BLaER1 (cell line): ENCODE results near the gene NAV3.

Experiments used
- H3K27ac ChIP-seq: shearing (Covaris generic); formaldehyde crosslinking; 2 replicates; pipeline ENCODE4 v1.8.1; 2022
- H3K27me3 ChIP-seq: shearing (Covaris generic); formaldehyde crosslinking; 2 replicates; pipeline ENCODE4 v1.8.1; 2022
- H3K36me3 ChIP-seq: shearing (Covaris generic); formaldehyde crosslinking; 2 replicates; pipeline ENCODE4 v1.8.1; 2022
- H3K4me1 ChIP-seq: shearing (Covaris generic); formaldehyde crosslinking; 2 replicates; pipeline ENCODE4 v1.8.1; 2022
- H3K4me2 ChIP-seq: shearing (Covaris generic); formaldehyde crosslinking; 2 replicates; pipeline ENCODE4 v1.8.1; 2022
- H3K4me3 ChIP-seq: shearing (Covaris generic); formaldehyde crosslinking; 2 replicates; pipeline ENCODE4 v1.8.1; 2022
- H3K9ac ChIP-seq: shearing (Covaris generic); formaldehyde crosslinking; 2 replicates; pipeline ENCODE4 v1.8.1; 2022
- H3K9me3 ChIP-seq: shearing (Covaris generic); formaldehyde crosslinking; 2 replicates; pipeline ENCODE4 v1.8.1; 2022
- H4K20me1 ChIP-seq: shearing (Covaris generic); formaldehyde crosslinking; 2 replicates; pipeline ENCODE4 v1.8.1; 2022
- Cebpa-rat ChIP-seq: shearing (Covaris generic); IDR thresholded peaks from 2 replicates; pipeline ENCODE4 v1.8.1; 2022

The NAV3 gene

DNA sequence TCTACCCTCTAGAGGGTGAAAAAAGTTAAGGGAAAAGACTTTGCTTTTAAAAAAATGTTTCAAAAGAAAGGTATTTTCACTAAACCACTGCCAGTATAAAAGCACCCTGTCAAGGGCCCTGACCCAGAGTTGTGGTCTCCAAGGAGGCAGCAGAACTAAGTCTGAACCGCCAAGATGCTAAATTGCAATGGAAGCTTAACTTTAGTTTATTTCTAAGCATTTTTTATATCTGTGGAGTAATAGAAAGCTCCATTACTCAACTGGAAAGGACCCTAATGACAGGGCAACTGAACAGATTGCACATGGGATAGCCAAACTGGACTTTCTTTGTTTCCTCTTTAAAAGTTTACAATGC lies 379.8 kb downstream of the NAV3 start:
- Histone ChIP-seq H3K4me3 (no peak overlapping the region), H3K9ac (no peak overlapping the region), H3K36me3 (no peaks in the 10 kb centered on the region), H3K27me3 (no peaks in the 10 kb centered on the region), H3K4me1 (peaks cover 21% of the 10 kb centered on the region), H3K27ac (no peak overlapping the region), H3K9me3 (no peaks in the 10 kb centered on the region), H4K20me1 (no peaks in the 10 kb centered on the region), H3K4me2 (peak overlapping the region; percentile 31; the same call in 1 of the 2 replicates)
- TF ChIP-seq Cebpa-rat, result no peak

DNA sequence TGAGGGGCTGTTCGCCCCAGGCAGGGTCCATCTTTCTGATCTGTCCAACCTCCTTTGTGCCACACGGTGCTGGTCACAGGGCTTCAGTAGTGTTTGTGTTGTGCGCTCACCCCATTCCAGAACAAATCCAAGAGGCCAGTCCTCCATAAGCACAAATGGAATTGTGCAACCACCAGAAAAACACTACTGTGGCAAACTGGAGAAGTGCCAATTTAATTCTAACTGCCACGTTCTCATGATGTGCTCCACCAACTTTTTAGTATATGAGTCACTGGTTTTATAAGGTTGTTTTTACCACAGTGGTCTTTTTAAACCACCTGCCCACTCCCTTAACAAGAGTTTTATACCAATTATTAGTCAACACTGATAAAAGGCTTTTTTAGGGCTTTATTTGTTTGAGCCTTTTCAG lies 380.2 kb downstream of the NAV3 start:
- Histone ChIP-seq H3K4me2 (peak overlapping the region; percentile 31; the same call in 1 of the 2 replicates), H3K36me3 (no peaks in the 10 kb centered on the region), H4K20me1 (no peaks in the 10 kb centered on the region), H3K9me3 (no peaks in the 10 kb centered on the region), H3K27me3 (no peaks in the 10 kb centered on the region), H3K9ac (no peak overlapping the region), H3K4me3 (no peak overlapping the region), H3K27ac (no peak overlapping the region), H3K4me1 (peaks cover 21% of the 10 kb centered on the region)
- 0 out of 2 replicates have a peak, but pooled peaks have one; percentile 34 for TF ChIP-seq Cebpa-rat

DNA sequence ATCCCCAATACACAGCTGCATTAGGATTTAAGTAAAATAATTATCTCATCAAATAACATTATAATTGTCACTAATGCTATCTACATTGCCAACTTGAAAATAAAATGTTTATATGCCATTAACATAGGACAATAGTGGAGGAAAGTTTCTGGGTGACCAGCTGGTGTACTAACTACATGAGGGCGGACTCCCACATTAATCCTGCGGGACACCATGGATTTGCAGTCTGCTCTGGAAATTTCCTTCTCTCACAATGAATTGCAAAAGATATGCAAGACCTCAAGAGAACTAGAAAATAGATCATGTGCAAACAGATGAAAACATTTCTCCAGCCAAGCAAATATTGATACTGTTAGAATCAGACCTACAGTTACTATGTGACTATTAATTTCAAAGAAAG lies 390.1 kb downstream of the NAV3 start:
- Histone ChIP-seq H3K9ac (no peak overlapping the region), H4K20me1 (no peaks in the 10 kb centered on the region), H3K4me2 (no peak overlapping the region), H3K4me1 (no peaks in the 10 kb centered on the region), H3K36me3 (no peaks in the 10 kb centered on the region), H3K27ac (no peak overlapping the region), H3K4me3 (no peak overlapping the region), H3K9me3 (no peaks in the 10 kb centered on the region), H3K27me3 (no peaks in the 10 kb centered on the region)
- TF ChIP-seq Cebpa-rat, result no peak

DNA sequence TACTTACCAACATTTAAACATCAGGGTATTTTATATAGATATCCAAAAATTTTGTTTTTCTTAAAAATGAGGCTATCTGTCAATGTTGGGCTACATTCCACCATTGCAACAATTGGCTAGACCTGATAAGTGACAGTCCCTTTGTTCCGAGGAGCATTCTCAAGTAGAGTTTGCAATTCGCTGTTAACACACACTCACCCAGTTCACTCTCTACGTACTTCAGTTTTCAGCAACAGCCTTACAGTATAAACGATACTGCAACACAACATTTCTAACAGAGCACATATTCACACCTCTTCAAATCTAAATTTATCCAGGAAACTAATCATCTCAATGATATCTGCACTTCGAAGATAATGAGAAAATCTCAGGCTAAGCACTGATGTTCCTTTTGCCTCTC lies 393.5 kb downstream of the NAV3 start:
- H4K20me1 ChIP-seq, result no peaks in the 10 kb centered on the region
- no peak overlapping the region for H3K27ac ChIP-seq
- no peaks in the 10 kb centered on the region for H3K27me3 ChIP-seq
- no peaks in the 10 kb centered on the region for H3K4me1 ChIP-seq
- H3K4me2 ChIP-seq, result no peak overlapping the region
- peaks cover 4% of the 10 kb centered on the region for H3K9me3 ChIP-seq
- TF ChIP-seq Cebpa-rat, result no peak
- H3K9ac ChIP-seq, result no peak overlapping the region
- H3K4me3 ChIP-seq, result no peak overlapping the region
- no peaks in the 10 kb centered on the region for H3K36me3 ChIP-seq

DNA sequence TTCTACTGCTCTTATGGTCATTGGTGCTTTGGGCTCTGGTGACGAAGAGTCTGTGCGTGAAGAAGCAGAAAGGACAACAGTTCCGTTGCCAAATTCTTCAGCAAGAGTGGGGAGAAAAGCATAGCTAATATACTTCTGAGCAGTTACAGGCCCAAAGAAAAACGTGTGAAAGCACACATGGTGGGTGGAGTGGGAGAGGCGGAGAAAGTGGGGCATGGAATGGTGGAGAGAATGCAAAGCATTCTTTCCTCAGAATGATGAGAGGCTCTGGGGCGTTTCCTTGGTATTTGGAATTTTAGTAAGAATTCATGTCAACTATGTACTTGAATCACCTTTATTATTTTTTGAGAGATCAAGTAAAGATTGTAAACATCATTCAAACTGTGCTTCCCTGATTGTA lies 396.1 kb downstream of the NAV3 start:
- no peaks in the 10 kb centered on the region for H4K20me1 ChIP-seq
- no peaks in the 10 kb centered on the region for H3K4me1 ChIP-seq
- H3K27me3 ChIP-seq, result no peaks in the 10 kb centered on the region
- H3K36me3 ChIP-seq, result no peaks in the 10 kb centered on the region
- H3K9ac ChIP-seq, result no peak overlapping the region
- peaks cover 4% of the 10 kb centered on the region for H3K9me3 ChIP-seq
- no peak overlapping the region for H3K4me2 ChIP-seq
- no peak overlapping the region for H3K4me3 ChIP-seq
- no peak overlapping the region for H3K27ac ChIP-seq
- TF ChIP-seq Cebpa-rat, result no peak

DNA sequence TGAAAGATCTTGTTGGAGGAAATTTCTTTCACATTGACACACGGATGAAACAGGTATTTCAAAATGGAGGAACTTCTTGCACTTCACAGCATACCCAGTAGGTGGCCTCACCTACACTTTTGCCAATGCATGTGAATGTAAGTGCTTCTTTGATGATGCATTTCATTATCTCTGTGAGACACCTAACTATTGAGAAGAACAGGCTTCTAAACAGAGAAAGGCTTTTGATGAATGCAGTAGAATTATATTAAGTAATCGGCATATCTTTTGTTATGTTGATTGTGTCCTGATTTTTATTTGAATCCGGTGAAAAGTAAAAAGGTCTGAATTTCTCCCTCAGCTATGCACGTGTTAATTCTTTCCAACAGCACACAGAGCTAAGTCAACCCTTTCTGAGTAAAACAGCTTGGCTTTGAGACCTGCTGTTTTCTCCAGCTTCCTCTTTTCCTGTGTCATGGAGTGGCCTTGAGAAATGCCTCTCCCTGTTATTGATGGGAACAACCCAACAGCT lies 399.0 kb downstream of the NAV3 start:
- H3K27me3 ChIP-seq, result no peaks in the 10 kb centered on the region
- H3K27ac ChIP-seq, result no peak overlapping the region
- TF ChIP-seq Cebpa-rat, result no peak
- no peaks in the 10 kb centered on the region for H3K4me1 ChIP-seq
- H3K36me3 ChIP-seq, result no peaks in the 10 kb centered on the region
- no peaks in the 10 kb centered on the region for H4K20me1 ChIP-seq
- H3K4me3 ChIP-seq, result no peak overlapping the region
- no peak overlapping the region for H3K9ac ChIP-seq
- H3K4me2 ChIP-seq, result no peak overlapping the region
- H3K9me3 ChIP-seq, result peaks cover 4% of the 10 kb centered on the region

DNA sequence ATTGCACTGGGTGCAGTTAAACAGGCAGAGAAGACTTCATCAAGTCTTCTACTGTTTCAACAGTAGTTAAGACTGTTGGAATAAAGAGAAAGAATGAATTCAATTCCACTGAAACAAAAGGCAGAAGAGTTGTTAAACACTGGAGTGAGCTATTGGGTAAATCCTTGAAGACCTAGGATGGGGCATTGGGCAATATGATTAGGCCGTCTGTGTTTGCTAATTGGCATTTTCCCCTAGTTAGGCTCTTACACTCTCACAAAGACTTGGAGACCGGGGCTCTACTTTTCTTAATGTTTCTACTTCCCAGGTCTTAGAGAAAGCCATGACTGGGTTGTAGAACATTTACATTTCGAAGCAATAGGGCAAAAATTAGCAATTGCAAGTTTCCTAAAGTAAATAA lies 402.1 kb downstream of the NAV3 start:
- no peak for TF ChIP-seq Cebpa-rat
- no peaks in the 10 kb centered on the region for H3K27me3 ChIP-seq
- H3K27ac ChIP-seq, result no peak overlapping the region
- H3K9ac ChIP-seq, result no peak overlapping the region
- H3K9me3 ChIP-seq, result peaks cover 3% of the 10 kb centered on the region
- no peaks in the 10 kb centered on the region for H3K4me1 ChIP-seq
- no peaks in the 10 kb centered on the region for H3K36me3 ChIP-seq
- no peak overlapping the region for H3K4me2 ChIP-seq
- H4K20me1 ChIP-seq, result no peaks in the 10 kb centered on the region
- H3K4me3 ChIP-seq, result no peak overlapping the region

DNA sequence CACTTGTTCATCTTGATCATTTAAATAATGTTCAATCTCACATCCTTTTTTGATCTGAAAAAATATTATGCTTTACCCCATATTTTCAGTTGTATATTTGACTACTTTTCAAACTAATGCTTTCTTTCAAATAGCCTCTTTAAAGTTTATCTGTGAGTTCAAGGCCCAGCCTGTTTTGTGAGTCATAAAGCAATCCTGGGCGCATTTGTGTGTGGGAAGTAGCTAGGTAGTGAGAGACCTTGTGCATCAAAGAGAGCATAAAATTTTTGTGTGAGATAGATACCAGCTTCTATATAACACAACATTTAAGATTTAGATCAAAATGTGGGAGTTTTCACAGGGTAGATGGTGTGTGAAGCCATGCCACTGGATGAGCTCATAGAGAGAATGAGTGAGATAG lies 405.6 kb downstream of the NAV3 start:
- no peaks in the 10 kb centered on the region for H3K36me3 ChIP-seq
- no peaks in the 10 kb centered on the region for H3K27me3 ChIP-seq
- H3K4me2 ChIP-seq, result no peak overlapping the region
- H3K4me3 ChIP-seq, result no peak overlapping the region
- H3K9ac ChIP-seq, result no peak overlapping the region
- no peak overlapping the region for H3K27ac ChIP-seq
- H3K4me1 ChIP-seq, result no peaks in the 10 kb centered on the region
- no peaks in the 10 kb centered on the region for H3K9me3 ChIP-seq
- no peaks in the 10 kb centered on the region for H4K20me1 ChIP-seq
- TF ChIP-seq Cebpa-rat, result no peak

DNA sequence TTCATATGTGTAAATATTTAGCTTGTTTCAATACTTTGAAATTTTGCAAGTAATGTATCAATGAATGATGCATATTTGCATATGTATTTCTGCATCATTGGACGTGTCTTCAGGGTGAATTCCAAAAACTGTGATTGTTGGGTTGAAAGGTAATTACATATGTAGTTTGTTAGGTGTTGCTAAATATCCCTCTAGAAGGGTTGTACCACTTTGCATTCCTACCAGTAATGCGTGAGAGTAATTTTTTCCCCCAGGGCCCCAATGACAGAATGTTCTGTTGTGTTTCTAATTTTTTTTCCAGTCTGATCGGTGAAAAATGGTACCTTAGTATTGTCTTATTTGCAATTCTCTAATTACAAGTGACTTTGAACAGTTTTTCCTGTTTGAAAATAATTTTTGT lies 408.9 kb downstream of the NAV3 start:
- H3K9ac ChIP-seq, result no peak overlapping the region
- TF ChIP-seq Cebpa-rat, result no peak
- H3K4me3 ChIP-seq, result no peak overlapping the region
- H3K9me3 ChIP-seq, result no peaks in the 10 kb centered on the region
- H4K20me1 ChIP-seq, result no peaks in the 10 kb centered on the region
- H3K4me2 ChIP-seq, result no peak overlapping the region
- no peaks in the 10 kb centered on the region for H3K4me1 ChIP-seq
- no peak overlapping the region for H3K27ac ChIP-seq
- no peaks in the 10 kb centered on the region for H3K27me3 ChIP-seq
- H3K36me3 ChIP-seq, result no peaks in the 10 kb centered on the region

DNA sequence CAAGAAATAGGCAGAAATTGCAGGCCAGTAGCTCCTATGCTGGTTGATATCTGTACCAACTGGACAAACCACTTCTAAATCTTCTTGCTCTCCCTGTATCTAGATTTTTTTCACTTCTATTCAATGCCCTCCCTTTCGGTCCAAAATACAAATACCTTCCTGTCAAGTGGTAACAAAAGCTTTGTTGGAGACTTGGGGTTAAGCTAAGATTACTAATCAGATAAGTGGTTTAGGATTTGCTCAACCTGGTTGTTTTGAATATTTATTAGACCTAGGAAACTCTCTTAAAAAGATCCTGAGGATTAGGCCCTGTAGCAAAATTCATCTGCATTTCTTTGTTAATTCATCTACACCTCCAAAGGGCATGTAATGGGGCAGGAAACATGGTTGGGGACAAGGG lies 410.1 kb downstream of the NAV3 start:
- TF ChIP-seq Cebpa-rat, result no peak
- H3K4me1 ChIP-seq, result no peaks in the 10 kb centered on the region

DNA sequence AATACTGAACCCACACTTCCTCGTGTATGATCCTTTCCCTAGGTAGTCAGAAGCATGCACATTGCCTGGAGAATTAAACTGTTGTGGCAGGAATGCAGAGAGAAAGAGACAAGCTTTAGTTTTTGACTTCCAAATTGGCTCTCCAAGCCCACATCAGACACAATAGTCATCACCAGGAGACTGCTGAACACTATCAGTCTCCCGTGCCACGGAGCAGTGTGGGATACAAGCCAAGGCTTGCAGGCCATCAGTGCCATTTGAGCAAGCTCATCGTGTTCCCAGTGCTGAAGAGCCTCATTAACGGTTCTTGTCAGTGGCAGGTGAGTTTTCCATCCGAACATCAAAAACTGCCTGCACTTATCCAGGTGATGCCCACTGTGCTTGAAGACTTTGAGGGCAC lies 410.8 kb downstream of the NAV3 start:
- Histone ChIP-seq H3K27ac (no peak overlapping the region), H3K9ac (no peak overlapping the region), H3K36me3 (no peaks in the 10 kb centered on the region), H3K9me3 (no peaks in the 10 kb centered on the region), H3K27me3 (no peaks in the 10 kb centered on the region), H3K4me1 (no peaks in the 10 kb centered on the region), H4K20me1 (no peaks in the 10 kb centered on the region), H3K4me2 (no peak overlapping the region), H3K4me3 (no peak overlapping the region)
- no peak for TF ChIP-seq Cebpa-rat

More for the DNA sequence above, 410.1 kb downstream of the NAV3 start:
- Histone ChIP-seq H3K9ac (no peak overlapping the region), H3K9me3 (no peaks in the 10 kb centered on the region), H3K4me3 (no peak overlapping the region), H3K27me3 (no peaks in the 10 kb centered on the region), H3K27ac (no peak overlapping the region), H3K36me3 (no peaks in the 10 kb centered on the region), H4K20me1 (no peaks in the 10 kb centered on the region), H3K4me2 (no peak overlapping the region)
